Midbrain (tissue), 1 donor: ENCODE measurements around the gene CPA4.
"Not testable (repeated sequence)": the region's sequence is repeated elsewhere in the genome, so short reads cannot be mapped to it uniquely, and the experiment has no call there.

Experiments used
- DNase-seq: peaks from one replicate; lab custom pipeline; 2025; lab: John Stamatoyannopoulos, UW

Gene CPA4, protein sequence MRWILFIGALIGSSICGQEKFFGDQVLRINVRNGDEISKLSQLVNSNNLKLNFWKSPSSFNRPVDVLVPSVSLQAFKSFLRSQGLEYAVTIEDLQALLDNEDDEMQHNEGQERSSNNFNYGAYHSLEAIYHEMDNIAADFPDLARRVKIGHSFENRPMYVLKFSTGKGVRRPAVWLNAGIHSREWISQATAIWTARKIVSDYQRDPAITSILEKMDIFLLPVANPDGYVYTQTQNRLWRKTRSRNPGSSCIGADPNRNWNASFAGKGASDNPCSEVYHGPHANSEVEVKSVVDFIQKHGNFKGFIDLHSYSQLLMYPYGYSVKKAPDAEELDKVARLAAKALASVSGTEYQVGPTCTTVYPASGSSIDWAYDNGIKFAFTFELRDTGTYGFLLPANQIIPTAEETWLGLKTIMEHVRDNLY

GRCh38 chr7:130292682-130293257 lies at the start of gene CPA4:
TSS of gene CPA4 (plus strand) at chr7:130293161. CDS start at chr7:130293181, 20 bp downstream.
- DNase-seq = no peak

DNA sequence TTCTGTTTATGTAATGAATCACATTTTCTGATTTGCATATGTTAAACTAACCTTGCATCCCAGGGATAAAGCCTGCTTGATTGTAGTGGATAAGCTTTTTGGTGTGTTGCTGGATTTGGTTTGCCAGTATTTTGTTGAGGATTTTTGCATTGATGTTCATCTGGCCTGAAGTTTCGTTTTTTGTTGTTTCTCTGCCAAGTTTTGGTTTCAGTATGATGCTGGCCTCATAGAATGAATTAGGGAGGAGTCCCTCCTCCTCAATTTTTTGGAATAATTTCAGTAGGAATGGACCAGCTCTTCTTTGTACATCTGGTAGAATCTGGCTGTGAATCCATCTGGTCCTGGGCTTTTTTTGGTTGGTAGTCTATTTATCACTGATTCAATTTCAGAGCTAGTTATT lies 49.5 kb upstream of the CPA4 start:
- not testable (repeated sequence) for DNase-seq

DNA sequence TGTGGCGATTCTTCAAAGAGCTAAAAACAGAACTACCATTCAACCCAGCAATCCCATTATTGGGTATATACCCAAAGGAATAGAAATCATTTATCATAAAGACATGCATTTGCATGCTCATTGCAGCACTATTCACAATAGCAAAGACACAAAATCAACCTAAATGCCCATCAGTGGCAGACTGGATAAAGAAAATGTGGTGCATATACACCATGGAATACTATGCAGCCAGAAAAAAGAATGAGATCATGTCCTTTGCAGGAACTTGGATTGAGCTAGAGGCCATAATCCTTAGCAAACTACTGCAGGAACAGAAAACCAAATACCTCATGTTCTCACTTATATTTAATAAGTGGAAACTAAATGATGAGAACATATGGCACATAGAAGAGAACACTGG lies 46.5 kb upstream of the CPA4 start:
- not testable (repeated sequence) for DNase-seq

DNA sequence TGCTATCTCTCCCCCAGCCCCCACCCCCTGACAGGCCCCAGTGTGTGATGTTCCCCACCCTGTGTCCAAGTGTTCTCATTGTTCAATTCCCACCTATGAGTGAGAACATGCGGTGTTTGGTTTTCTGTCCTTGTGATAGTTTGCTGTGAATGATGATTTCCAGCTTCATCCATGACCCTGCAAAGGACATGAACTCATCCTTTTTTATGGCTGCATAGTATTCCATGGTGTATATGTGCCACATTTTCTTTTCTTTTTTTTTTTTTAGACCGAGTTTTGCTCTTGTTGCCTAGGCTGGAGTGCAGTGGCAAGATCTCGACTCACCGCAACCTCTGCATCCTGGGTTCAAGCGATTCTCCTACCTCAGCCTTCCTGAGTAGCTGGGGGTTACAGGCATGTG lies 44.1 kb upstream of the CPA4 start:
- DNase-seq = not testable (repeated sequence)

DNA sequence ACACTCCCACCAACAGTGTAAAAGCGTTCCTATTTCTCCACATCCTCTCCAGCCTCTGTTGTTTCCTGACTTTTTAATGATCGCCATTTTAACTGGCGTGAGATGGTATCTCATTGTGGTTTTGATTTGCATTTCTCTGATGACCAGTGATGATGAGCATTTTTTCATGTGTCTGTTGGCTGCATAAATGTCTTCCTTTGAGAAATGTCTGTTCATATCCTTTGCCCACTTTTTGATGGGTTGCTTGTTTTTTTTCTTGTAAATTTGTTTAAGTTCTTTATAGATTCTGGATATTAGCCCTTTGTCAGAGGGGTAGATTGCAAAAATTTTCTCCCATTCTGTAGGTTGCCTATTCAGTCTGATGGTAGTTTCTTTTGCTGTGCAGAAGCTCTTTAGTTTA lies 43.3 kb upstream of the CPA4 start:
- not testable (repeated sequence) for DNase-seq

DNA sequence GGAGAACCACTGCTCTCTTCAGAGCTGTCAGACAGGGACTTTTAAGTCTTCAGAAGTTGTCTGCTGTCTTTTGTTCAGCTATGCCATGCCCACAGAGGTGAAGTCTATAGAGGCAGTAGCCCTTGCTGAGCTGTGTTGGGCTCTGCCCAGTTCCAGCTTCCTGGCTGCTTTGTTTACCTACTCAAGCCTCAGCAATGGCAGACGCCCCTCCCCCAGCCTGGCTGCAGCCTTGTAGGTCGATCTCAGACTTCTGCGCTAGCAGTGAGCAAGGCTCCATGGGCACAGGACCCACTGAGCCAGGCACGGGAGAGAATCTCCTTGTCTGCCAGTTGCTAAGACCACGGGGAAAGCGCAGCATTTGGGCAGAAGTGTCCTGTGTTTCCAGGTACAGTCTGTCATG lies 38.4 kb upstream of the CPA4 start:
- no peak for DNase-seq

GRCh38 chr7:130256704-130257103 lies 36.3 kb upstream of the CPA4 start:
- no peak for DNase-seq

DNA sequence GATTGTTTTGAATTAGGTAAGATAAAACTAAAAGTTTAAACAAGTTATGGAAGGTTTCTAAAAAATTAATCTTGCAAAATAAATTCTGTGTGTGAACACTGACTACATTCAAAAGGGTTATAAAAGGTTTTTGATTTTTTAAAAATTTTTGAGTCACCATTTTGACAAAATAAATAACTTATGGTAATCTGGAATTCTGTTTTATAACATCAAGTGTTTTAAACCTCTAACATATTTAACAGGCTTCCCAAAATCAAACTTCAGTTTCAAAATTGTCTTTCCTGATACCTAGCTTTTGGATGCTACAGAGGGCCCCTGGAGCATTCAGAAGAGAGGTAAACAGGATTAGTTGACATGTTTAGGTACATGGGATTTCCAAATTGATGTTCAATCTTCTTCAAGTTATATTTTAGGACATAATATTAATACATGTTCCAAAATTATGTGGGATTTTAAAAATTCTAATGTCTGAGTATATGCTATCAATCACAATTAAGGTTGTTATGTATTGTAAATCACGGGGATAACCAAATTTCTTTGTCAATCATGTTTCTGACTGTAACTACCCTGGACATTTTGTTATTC lies 34.4 kb upstream of the CPA4 start:
- DNase-seq = no peak

- peak; percentile 9 for DNase-seq
These were observed 30.5 kb upstream of the CPA4 start for GRCh38 chr7:130262448-130262847.

DNA sequence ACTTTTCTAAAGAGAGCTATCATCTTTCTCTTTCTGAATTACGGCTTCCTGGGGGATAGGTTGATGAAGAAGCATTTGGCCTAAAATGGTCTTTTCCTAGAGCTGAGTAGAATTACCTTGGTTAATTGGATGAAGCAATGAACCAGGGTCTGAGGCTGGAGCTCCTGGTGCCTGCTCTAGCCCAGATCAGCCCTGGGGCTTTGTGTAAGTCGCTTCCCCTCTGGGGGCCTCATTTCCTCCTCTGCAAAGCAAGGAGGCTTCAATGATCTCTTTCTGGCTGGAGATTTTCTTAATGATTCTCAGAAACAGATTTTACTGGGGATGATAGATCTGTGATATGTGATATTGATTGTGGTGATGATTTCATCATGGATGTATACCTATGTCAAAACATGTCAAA lies 29.8 kb upstream of the CPA4 start:
- DNase-seq = no peak

DNA sequence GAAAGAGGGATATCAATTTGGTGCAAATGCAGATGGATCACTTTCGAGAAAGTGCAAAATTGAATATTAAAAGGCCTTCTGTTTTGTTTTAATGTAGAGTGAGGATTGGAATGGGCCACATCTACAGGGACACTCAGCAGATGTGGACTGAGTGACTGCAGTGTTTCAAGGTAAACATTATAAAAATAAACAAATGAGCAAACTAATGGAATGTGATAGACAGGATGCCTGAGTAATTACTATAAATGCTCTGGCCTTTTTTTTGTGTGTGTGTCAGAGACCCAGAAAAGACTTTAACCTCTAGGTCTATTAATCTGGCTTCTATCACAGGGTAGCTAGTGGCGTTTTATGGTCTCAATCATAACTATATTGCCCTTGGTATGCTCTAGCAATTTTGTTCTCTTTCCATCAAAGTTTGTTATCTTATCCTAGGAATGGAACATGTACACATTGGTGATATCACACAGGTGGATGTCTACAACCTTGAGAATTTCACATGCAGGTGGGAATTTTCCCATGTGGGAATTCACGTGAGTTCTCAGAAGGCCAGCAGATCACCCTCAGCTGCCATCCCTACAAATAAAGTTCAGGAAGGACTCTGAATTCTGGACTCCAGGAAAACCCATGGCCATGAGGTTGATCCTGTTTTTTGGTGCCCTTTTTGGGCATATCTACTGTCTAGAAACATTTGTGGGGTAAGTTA lies 26.6 kb upstream of the CPA4 start, which contains the start of gene CPA2:
Gene CPA2, plus strand, starts transcription at position 606 of the 703 bp plus-strand sequence. Its CDS starts 19 bp downstream, at position 625.
- DNase-seq = no peak

- no peak for DNase-seq
These were observed 26.0 kb upstream of the CPA4 start for GRCh38 chr7:130266961-130267321.

DNA sequence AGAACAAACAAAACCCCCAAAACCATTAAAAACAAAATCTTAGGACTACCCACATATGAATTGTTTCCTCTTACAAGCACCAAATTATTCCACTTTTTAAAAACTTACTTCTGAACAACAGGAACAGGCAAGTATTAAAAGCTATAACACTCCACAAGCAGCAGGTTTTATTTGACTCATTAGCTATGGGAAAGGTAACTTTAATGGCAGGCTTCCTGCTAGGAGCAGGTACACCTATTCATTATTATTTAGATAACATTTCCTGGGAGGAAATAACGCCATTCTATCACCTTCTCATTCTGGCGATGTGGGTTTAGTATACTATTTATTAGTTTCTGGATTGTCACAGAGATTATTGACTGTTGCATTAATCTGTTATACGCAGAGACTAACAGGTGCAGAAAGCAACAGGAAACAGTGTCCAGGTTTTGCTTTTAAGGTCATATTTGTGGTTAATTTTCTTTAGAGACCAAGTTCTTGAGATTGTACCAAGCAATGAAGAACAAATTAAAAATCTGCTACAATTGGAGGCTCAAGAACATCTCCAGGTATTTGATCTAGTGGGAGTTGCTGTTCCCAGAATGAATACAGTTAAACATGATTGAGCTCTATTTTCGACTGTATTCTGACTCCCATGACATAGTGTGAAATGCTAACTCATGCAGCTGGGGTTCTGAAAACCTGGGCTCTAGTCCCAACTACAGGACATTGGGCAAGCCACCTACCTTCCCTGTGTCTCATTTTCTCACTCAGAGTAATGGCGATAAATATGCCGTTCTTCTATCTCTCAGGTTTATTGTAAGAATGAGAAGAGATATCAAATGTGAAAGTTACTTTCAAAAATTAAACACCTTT lies 24.3 kb upstream of the CPA4 start:
- DNase-seq = no peak

- DNase-seq = no peak
These were observed 23.7 kb upstream of the CPA4 start for GRCh38 chr7:130269318-130269694.

GRCh38 chr7:130270947-130271800 lies 21.8 kb upstream of the CPA4 start:
- DNase-seq = no peak

DNA sequence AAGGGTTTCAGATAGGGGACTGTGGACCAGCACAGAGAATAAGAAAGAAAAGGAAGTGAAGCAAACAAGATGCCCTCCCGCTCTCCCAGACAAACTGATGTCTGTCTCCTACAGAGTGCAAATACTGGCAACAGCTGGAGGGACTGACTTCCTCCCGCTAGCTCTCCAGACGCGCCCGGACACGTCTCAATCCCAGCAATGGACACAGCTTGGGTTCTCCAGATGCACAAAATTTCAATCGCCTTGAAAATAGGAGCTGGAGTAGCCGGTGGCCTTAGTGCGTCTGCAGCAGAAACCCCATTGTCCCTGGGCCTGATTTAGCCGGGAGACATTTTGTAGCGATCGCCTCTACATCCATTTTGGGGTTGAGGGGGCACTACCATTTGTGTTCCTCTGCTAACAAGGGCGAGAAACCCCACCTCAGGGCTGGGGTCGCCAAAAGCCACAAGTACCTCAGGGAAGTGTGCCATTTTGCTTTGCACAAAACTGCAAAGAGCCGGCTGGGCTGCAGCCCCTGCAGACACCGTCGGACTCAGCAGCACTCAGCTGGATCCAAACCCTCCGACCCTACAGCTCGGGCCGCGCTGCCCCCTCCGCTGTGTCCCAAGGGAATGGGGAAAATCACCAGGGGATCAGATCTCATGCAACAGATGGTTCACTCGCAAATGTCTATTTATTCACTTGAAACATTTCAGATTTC lies 20.4 kb upstream of the CPA4 start:
- DNase-seq = peak; percentile 11

GRCh38 chr7:130273081-130273932 lies 19.7 kb upstream of the CPA4 start:
- DNase-seq = peak; percentile 31

- no peak for DNase-seq
These were observed 19.1 kb upstream of the CPA4 start for GRCh38 chr7:130273933-130274255.

GRCh38 chr7:130274296-130274695 lies 18.7 kb upstream of the CPA4 start:
- no peak for DNase-seq
